HG02973 (cell line): Measurements from ENCODE around the gene PHF12.

Experiments used
- ATAC-seq: cut with Tn5 transposase; IDR thresholded peaks from one replicate; pipeline ENCODE4 v1.9.1; 2021; ENCODE audit warnings: moderate library complexity; ENCODE audit not compliant: unreplicated experiment

PHF12 gene

GRCh38 chr17:28862561-28862960 is 88.8 kb downstream of the PHF12 start:
- no peak for ATAC-seq

- ATAC-seq = no peak
Measured at GRCh38 chr17:28861393-28862203, 89.7 kb downstream of the PHF12 start.

- ATAC-seq = no peak
Measured at GRCh38 chr17:28860363-28860808, 90.9 kb downstream of the PHF12 start.

GRCh38 chr17:28858801-28859355 is 92.4 kb downstream of the PHF12 start:
- no peak for ATAC-seq

- ATAC-seq = no peak
Measured at GRCh38 chr17:28857905-28858800, 93.2 kb downstream of the PHF12 start.

- no peak for ATAC-seq
Measured at GRCh38 chr17:28856028-28856574, 95.2 kb downstream of the PHF12 start.

GRCh38 chr17:28855336-28855679 is 96.0 kb downstream of the PHF12 start:
- ATAC-seq = no peak
